ENCODE measurements around the gene ZNF275. TPM values are rescaled to one million over a fixed set of nuclear protein-coding genes. Genes with fewer than 3 reads are reported as not detected.
A peak's percentile ranks its signal among the peaks of the same experiment; 100 is the strongest.

ZNF275 gene
- total RNA-seq, 6 donors from 2014 or later = 5.9 to 13.8 (median 8.8) TPM

DNA sequence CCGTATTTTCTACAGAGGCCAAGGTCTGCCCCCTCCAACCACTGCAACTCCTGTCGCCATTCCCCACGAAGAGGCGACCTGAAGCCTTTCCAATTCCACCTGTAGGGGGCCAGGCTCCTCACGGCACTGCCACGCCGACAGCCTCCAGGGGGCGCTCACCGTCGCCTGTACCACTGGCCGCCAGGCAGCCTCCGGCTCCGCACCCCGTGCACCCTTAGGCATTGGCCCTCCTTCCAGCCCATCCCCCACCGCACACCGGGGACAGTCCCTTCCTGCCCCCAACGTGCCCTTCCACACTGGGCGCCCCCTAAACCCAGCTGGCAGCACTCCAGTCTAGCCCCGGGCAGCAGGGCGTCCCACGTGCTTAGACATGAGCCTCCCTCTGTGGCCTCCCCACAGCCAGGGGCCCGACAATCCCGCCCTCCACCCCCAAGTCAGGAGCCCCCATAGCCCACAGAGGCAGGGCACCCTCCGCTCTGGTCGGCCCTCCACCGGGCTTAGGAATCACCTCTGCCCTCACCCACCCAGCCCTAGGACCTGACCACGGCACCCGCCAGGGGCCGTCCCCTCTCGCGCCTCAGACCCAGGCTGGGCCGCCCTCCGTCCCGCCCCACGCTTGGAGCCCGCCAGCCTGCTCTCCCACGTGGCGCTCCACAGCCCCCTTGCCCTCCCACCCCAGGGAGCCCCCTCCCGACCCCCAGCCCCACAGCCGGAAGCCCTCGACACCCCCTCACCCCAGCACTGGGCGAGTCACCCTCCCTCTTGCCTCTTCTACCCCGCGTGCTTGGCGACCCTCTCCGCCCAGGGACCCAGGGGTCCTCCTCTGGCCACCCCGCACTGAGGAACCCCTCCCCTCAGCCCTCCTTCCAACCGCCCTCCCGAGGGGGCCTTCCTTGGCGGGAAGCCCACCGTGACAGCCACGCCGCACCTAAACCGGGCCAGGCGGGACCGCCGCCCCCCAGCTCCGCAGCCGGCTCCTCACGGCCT lies 66.5 kb downstream of the ZNF275 start:
- ATAC-seq (ENCODE audit: low FRiP score in 2 of 2) (peak in 1 of 2 donors; percentile 61), DNase-seq (peak; percentile 36 to 88)
- H3K4me3 ChIP-seq = no peak overlapping the region
- no peaks in the 10 kb centered on the region for H3K4me1 ChIP-seq
- TF ChIP-seq, protein P1, sequence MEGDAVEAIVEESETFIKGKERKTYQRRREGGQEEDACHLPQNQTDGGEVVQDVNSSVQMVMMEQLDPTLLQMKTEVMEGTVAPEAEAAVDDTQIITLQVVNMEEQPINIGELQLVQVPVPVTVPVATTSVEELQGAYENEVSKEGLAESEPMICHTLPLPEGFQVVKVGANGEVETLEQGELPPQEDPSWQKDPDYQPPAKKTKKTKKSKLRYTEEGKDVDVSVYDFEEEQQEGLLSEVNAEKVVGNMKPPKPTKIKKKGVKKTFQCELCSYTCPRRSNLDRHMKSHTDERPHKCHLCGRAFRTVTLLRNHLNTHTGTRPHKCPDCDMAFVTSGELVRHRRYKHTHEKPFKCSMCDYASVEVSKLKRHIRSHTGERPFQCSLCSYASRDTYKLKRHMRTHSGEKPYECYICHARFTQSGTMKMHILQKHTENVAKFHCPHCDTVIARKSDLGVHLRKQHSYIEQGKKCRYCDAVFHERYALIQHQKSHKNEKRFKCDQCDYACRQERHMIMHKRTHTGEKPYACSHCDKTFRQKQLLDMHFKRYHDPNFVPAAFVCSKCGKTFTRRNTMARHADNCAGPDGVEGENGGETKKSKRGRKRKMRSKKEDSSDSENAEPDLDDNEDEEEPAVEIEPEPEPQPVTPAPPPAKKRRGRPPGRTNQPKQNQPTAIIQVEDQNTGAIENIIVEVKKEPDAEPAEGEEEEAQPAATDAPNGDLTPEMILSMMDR (IDR thresholded peaks at IDR 0.05) = peak; percentile 46 to 72 (median 62)
- TF ChIP-seq EP300 (IDR thresholded peaks at IDR 0.05) = no peak
- peaks cover 0 to 2% (median 0%) of the 10 kb centered on the region in 4 donors for H3K27me3 ChIP-seq
- WGBS, 2 donors = 78 to 94% methylated on average over 12 to 54 of the region's 60 CpGs
- no peaks in the 10 kb centered on the region for H3K36me3 ChIP-seq
- peaks cover 0 to 8% (median 0%) of the 10 kb centered on the region in 4 donors for H3K9me3 ChIP-seq
- no peak overlapping the region for H3K27ac ChIP-seq

DNA sequence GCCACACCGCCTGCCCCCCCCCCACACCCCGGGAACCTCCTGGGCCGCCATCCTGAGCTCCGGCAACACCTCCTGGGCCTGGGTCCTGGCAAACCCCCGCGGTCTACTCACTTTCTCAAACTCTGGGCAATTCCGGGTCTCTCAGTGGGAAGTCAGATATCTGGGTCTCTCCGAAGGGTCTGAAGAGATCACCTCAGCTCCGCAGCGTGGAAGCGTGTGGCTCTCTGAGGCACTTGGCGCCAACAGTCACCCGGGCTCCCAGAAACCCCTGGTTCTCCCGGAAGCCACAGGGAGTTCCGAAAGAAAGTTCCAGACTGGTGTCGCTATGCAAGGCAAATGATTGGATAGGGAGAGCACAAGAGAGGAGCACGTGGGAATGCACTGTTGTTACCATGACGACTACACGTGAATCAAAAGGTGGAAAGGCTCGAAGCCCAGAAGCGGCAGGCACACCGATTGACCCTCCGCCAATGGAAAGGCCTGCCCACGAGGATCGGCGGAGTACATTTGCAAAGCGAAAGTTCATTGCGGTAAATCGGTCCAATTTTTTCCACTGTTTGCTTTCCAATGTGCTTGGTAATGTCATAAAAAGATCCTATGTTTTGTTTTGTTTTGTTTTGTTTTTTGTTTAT lies 67.3 kb downstream of the ZNF275 start, which contains the start of gene PNMA6E:
PNMA6E (minus strand) TSS at position 218 of the 632 bp plus-strand sequence. CDS start 2,501 bp downstream, outside the sequence.
- H3K27ac ChIP-seq = no peak within 1 kb of the TSS
- DNase-seq (no peak), ATAC-seq (ENCODE audit: low FRiP score in 2 of 2) (no peak)
- no peak within 1 kb of the TSS for H3K4me3 ChIP-seq
- TF ChIP-seq, protein P1 (IDR thresholded peaks at IDR 0.05) = no peak
- no peak for TF ChIP-seq POLR2AphosphoS5 (IDR thresholded peaks at IDR 0.05)
- TF ChIP-seq POLR2A (IDR thresholded peaks at IDR 0.05) = no peak
- no peak for TF ChIP-seq EP300 (IDR thresholded peaks at IDR 0.05)
- H3K9me3 ChIP-seq = peaks cover 0 to 8% (median 0%) of the 10 kb centered on the region in 4 donors
- no peaks in the 10 kb centered on the region for H3K4me1 ChIP-seq
- H3K27me3 ChIP-seq = no peaks in the 10 kb centered on the region
- no peaks in the 10 kb centered on the region for H3K36me3 ChIP-seq
- 91% methylated on average over 17 to 29 of the region's 29 CpGs for WGBS, 2 donors

Small RNA genes within 50 kb of the gene (small RNA-seq; reads per million reads assigned to genes)
- 0 reads per million in 4 donors for gene AC152007.1

Other genes starting within 250 kb of the ZNF275 start
- gene MAGEA1, start 154.9 kb upstream of the ZNF275 start, total RNA-seq = under 1 TPM in 1 of 6 donors, not detected in 5; 0.13 TPM
- not detected for gene PNMA6F, start 12.4 kb upstream of the ZNF275 start, total RNA-seq
- gene PNMA6E, start 67.2 kb downstream of the ZNF275 start, total RNA-seq = under 1 TPM in 3 of 6 donors, not detected in 3; 0.09 to 0.44 (median 0.10) TPM
- 1 to 10 TPM; 2.7 to 5.1 (median 3.7) TPM for gene ZFP92, start 77.3 kb downstream of the ZNF275 start, total RNA-seq
- 1 to 10 TPM in 5 of 6 donors, under 1 TPM in 1; 0.97 to 7.3 (median 2.8) TPM for gene TREX2, start 111.9 kb downstream of the ZNF275 start, total RNA-seq
- 10 to 100 TPM in 5 of 6 donors, 1 to 10 TPM in 1; 3.7 to 61.8 (median 23.0) TPM for gene HAUS7, start 136.4 kb downstream of the ZNF275 start, total RNA-seq
- 100 to 1,000 TPM in 3 of 6 donors, 10 to 100 TPM in 3; 13.0 to 251 (median 86.3) TPM for gene BGN, start 160.8 kb downstream of the ZNF275 start, total RNA-seq
- under 1 TPM in 4 of 6 donors, not detected in 2; 0.10 to 0.55 (median 0.33) TPM for gene ATP2B3, start 183.5 kb downstream of the ZNF275 start, total RNA-seq